H1 (cell line): ENCODE results near the gene PRRG2. TPM values are rescaled to one million over a fixed set of nuclear protein-coding genes. Genes with fewer than 3 reads are reported as not detected.

Experiments
- CTCF ChIA-PET: fragments of 300-600 bp; sonication (Branson Sonifier 250); formaldehyde crosslinking; loops from one replicate; lab custom pipeline; 2021; ENCODE audit not compliant: partially characterized antibody; lab: Charles Lee
- POLR2A ChIA-PET: fragments of 300-600 bp; sonication (Branson Sonifier 250); formaldehyde crosslinking; loops from one replicate; lab custom pipeline; 2021; ENCODE audit warnings: inconsistent platforms; ENCODE audit not compliant: partially characterized antibody; lab: Charles Lee
- DNase-seq, 2 experiments: peaks; one replicate each; pipeline versions ENCODE4 v3.0.0 to v3.0.0-alpha.2; 2010 to 2022; ENCODE audit warnings: low spot score in 2 of 2, low read depth in 1 of 2, mixed read lengths in 1 of 2
- FAIRE-seq: peaks from 2 replicates; lab custom pipeline; 2011; peaks lifted over from hg19 to GRCh38; lab: Jason Lieb, UNC
- H2AFZ ChIP-seq: 2 replicates; pipeline ENCODE4 v1.8.1; 2012; ENCODE audit warnings: low read length, inconsistent platforms
- H2AK5ac ChIP-seq: 2 replicates; pipeline ENCODE4 v1.6.1; 2013; ENCODE audit warnings: low read depth, low read length
- H2BK120ac ChIP-seq: replicated peaks from 2 replicates; pipeline ENCODE3; 2013; ENCODE audit warnings: low read depth, low read length, inconsistent platforms
- H2BK12ac ChIP-seq: 2 replicates; pipeline ENCODE4 v1.6.1; 2013; ENCODE audit warnings: low read depth, low read length
- H2BK15ac ChIP-seq: 2 replicates; pipeline ENCODE4 v1.6.1; 2013; ENCODE audit warnings: low read length
- H2BK20ac ChIP-seq: 2 replicates; pipeline ENCODE4 v1.6.1; 2013; ENCODE audit warnings: low read length
- H2BK5ac ChIP-seq: 2 replicates; pipeline ENCODE4 v1.6.1; 2013; ENCODE audit warnings: low read depth, low read length
- H3K14ac ChIP-seq: 2 replicates; pipeline ENCODE4 v1.6.1; 2013; ENCODE audit warnings: inconsistent platforms; ENCODE audit not compliant: insufficient read length
- H3K18ac ChIP-seq: 2 replicates; pipeline ENCODE4 v1.6.1; 2013; ENCODE audit warnings: low read length; ENCODE audit errors: extremely low read depth
- H3K23ac ChIP-seq: 2 replicates; pipeline ENCODE4 v1.6.1; 2013; ENCODE audit warnings: inconsistent platforms; ENCODE audit not compliant: insufficient read length
- H3K23me2 ChIP-seq: 2 replicates; pipeline ENCODE4 v1.6.1; 2013; ENCODE audit warnings: low read depth, low read length
- H3K27ac ChIP-seq: 2 replicates; pipeline ENCODE4 v1.6.1; 2011; ENCODE audit warnings: low read depth, low read length, inconsistent platforms
- H3K27me3 ChIP-seq, 4 experiments: replicated peaks in 1 of 4; 1 replicate in 1 of 4; 2 replicates in 3 of 4; pipeline versions ENCODE4 v1.6.1 to v1.8.1; 2011 to 2013; ENCODE audit warnings: low read length in 3 of 4, mild to moderate bottlenecking in 3 of 4, inconsistent platforms in 2 of 4, mixed read lengths in 2 of 4, moderate library complexity in 1 of 4; ENCODE audit not compliant: control insufficient read depth in 3 of 4, insufficient read depth in 3 of 4; ENCODE audit errors: extremely low read depth in 1 of 4
- H3K36me3 ChIP-seq, 4 experiments: 2 replicates each; pipeline versions ENCODE4 v1.6.1 to v1.8.1; 2011 to 2013; ENCODE audit warnings: mild to moderate bottlenecking in 4 of 4, low read length in 3 of 4, moderate library complexity in 2 of 4, control low read depth in 1 of 4, inconsistent platforms in 1 of 4; ENCODE audit not compliant: insufficient read depth in 4 of 4, control insufficient read depth in 2 of 4
- H3K4ac ChIP-seq: replicated peaks from 2 replicates; pipeline ENCODE3; 2013; ENCODE audit warnings: low read length, low read depth, mixed read lengths, inconsistent platforms; ENCODE audit not compliant: insufficient read length
- H3K4me1 ChIP-seq, 4 experiments: replicated peaks in 1 of 4; 1 replicate in 1 of 4; 2 replicates in 3 of 4; pipeline versions ENCODE4 v1.6.1 to v1.8.1; 2011 to 2013; ENCODE audit warnings: low read length in 3 of 4, inconsistent platforms in 2 of 4, mixed read lengths in 1 of 4; ENCODE audit not compliant: insufficient read depth in 4 of 4, control insufficient read depth in 3 of 4
- H3K4me2 ChIP-seq, 2 experiments: 2 replicates each; pipeline versions ENCODE4 v1.6.1 to v1.8.1; 2011 to 2013; ENCODE audit warnings: low read depth in 2 of 2, low read length in 2 of 2, control low read depth in 1 of 2, inconsistent platforms in 1 of 2, mild to moderate bottlenecking in 1 of 2; ENCODE audit not compliant: insufficient read depth in 1 of 2
- H3K4me3 ChIP-seq, 4 experiments: fragments of 200-600, 300-600 bp in 1 of 4; sonication (generic), shearing (Covaris generic), sonication (Bioruptor Twin) in 1 of 4; 2 replicates each; pipeline versions ENCODE4 v1.5.1 to v1.8.1; 2011 to 2016; ENCODE audit warnings: low read length in 4 of 4, low read depth in 3 of 4, control low read depth in 2 of 4, inconsistent platforms in 2 of 4, mild to moderate bottlenecking in 2 of 4, mixed read lengths in 1 of 4, moderate library complexity in 1 of 4; ENCODE audit not compliant: insufficient read depth in 2 of 4; ENCODE audit errors: extremely low read depth in 1 of 4
- H3K56ac ChIP-seq: replicated peaks from 2 replicates; pipeline ENCODE3; 2013; ENCODE audit warnings: low read depth, mild to moderate bottlenecking, mixed read lengths, low read length, inconsistent platforms; ENCODE audit not compliant: insufficient read length
- H3K79me1 ChIP-seq: 2 replicates; pipeline ENCODE4 v1.6.1; 2013; ENCODE audit warnings: low read depth, low read length, control low read depth
- H3K79me2 ChIP-seq, 2 experiments: 2 replicates each; pipeline versions ENCODE4 v1.6.1 to v1.8.1; 2012 to 2013; ENCODE audit warnings: low read length in 2 of 2, mild to moderate bottlenecking in 2 of 2, inconsistent platforms in 1 of 2; ENCODE audit not compliant: insufficient read depth in 2 of 2, control insufficient read depth in 1 of 2
- H3K9ac ChIP-seq, 4 experiments: replicated peaks in 1 of 4; 1 replicate in 1 of 4; 2 replicates in 3 of 4; pipeline versions ENCODE4 v1.6.1 to v1.8.1; 2011 to 2013; ENCODE audit warnings: low read depth in 3 of 4, low read length in 3 of 4, control low read depth in 2 of 4, mild to moderate bottlenecking in 2 of 4, moderate library complexity in 2 of 4, inconsistent platforms in 1 of 4; ENCODE audit errors: extremely low read depth in 1 of 4
- H3K9me3 ChIP-seq, 2 experiments: 2 replicates each; pipeline versions ENCODE4 v1.6.1 to v1.8.1; 2012 to 2013; ENCODE audit warnings: mild to moderate bottlenecking in 2 of 2, moderate library complexity in 2 of 2, control low read depth in 1 of 2, inconsistent platforms in 1 of 2, low read depth in 1 of 2, low read length in 1 of 2, mixed read lengths in 1 of 2; ENCODE audit not compliant: insufficient read depth in 2 of 2
- H4K20me1 ChIP-seq, 2 experiments: replicated peaks in 1 of 2; 2 replicates each; pipeline versions ENCODE3 to v1.8.1; 2011 to 2013; ENCODE audit warnings: inconsistent platforms in 2 of 2, low read length in 2 of 2, mild to moderate bottlenecking in 1 of 2; ENCODE audit not compliant: insufficient read depth in 2 of 2, control insufficient read depth in 1 of 2
- H4K5ac ChIP-seq: 2 replicates; pipeline ENCODE4 v1.6.1; 2013; ENCODE audit warnings: low read length, low read depth, mixed read lengths, inconsistent platforms; ENCODE audit not compliant: insufficient read length
- H4K8ac ChIP-seq: 2 replicates; pipeline ENCODE4 v1.8.0; 2013; ENCODE audit warnings: mild to moderate bottlenecking, moderate library complexity, low read length, inconsistent platforms; ENCODE audit not compliant: insufficient read depth; ENCODE audit errors: extremely low read depth
- H4K91ac ChIP-seq: replicated peaks from 2 replicates; pipeline ENCODE3; 2013; ENCODE audit warnings: low read length, mixed read lengths, inconsistent platforms; ENCODE audit not compliant: insufficient read length
- ASH2L ChIP-seq: fragments of 200-600, 300-600 bp; sonication (generic); IDR thresholded peaks from one replicate; pipeline ENCODE4 v1.7.1; 2017; ENCODE audit warnings: low read length
- CBX5 ChIP-seq: fragments of 300-800, 300-1000 bp; sonication (generic); IDR thresholded peaks from 2 replicates; pipeline ENCODE4 v1.7.1; 2016; ENCODE audit warnings: antibody characterized with exemption, low read length, low read depth
- GABPA ChIP-seq: IDR thresholded peaks from 2 replicates; pipeline ENCODE4 v1.6.1; 2011; ENCODE audit warnings: mild to moderate bottlenecking, low read length, moderate library complexity, borderline replicate concordance; ENCODE audit not compliant: insufficient read depth
- HDAC2 ChIP-seq, 2 experiments: fragments of 300-600 bp in 1 of 2; sonication (generic) in 1 of 2; IDR thresholded peaks; 2 replicates each; pipeline ENCODE4 v1.6.1; 2011 to 2012; ENCODE audit warnings: low read depth in 2 of 2, low read length in 2 of 2, mild to moderate bottlenecking in 2 of 2, moderate library complexity in 2 of 2, borderline replicate concordance in 1 of 2, inconsistent platforms in 1 of 2
- NRF1 ChIP-seq: IDR thresholded peaks from 2 replicates; pipeline ENCODE4 v1.6.1; 2011; ENCODE audit warnings: mild to moderate bottlenecking, low read depth, low read length, improper control_type of control experiment
- PHF8 ChIP-seq: fragments of 200-600 bp; sonication (generic); conservative IDR thresholded peaks from 2 replicates; pipeline ENCODE4 v1.7.1; 2012; ENCODE audit warnings: low read depth, mild to moderate bottlenecking, inconsistent platforms, low read length, moderate library complexity
- POU5F1 ChIP-seq: IDR thresholded peaks from 2 replicates; pipeline ENCODE4 v1.6.1; 2011; ENCODE audit warnings: low read depth, mild to moderate bottlenecking, low read length, moderate library complexity
- RNF2 ChIP-seq: fragments of 200-900, 300-1000 bp; sonication (generic); IDR thresholded peaks from 2 replicates; pipeline ENCODE4 v1.7.1; 2016; ENCODE audit warnings: borderline replicate concordance, low read depth, mild to moderate bottlenecking, antibody characterized with exemption, low read length; ENCODE audit not compliant: poor library complexity, severe bottlenecking; ENCODE audit errors: missing control alignments
- SIX5 ChIP-seq: IDR thresholded peaks from 2 replicates; pipeline ENCODE4 v1.6.1; 2011; ENCODE audit warnings: mild to moderate bottlenecking, low read depth, low read length
- SRF ChIP-seq: IDR thresholded peaks from 2 replicates; pipeline ENCODE4 v1.6.1; 2011; ENCODE audit warnings: mild to moderate bottlenecking, low read depth, low read length, moderate library complexity
- TAF7 ChIP-seq: optimal IDR thresholded peaks from 2 replicates; pipeline ENCODE3; 2011; ENCODE audit warnings: low read depth, mild to moderate bottlenecking, inconsistent platforms, low read length, moderate library complexity, borderline replicate concordance
- WGBS, 2 experiments: shearing (Covaris generic) in 1 of 2; methylation state at CpG; one replicate each; pipeline versions ENCODE4 v1.1.6 to v1.1.7; 2013 to 2015; ENCODE audit warnings: low lambda C conversion rate in 2 of 2, mixed read lengths in 2 of 2, inconsistent platforms in 1 of 2, low coverage in 1 of 2, missing lambda C conversion rate in 1 of 2; ENCODE audit not compliant: insufficient replicate concordance in 2 of 2, insufficient coverage in 1 of 2, insufficient read length in 1 of 2; ENCODE audit errors: extremely low coverage in 1 of 2, missing lambda C conversion rate in 1 of 2; 5-methylcytosine and 5-hydroxymethylcytosine counted together
- polyA plus RNA-seq, 7 experiments: library from polyadenylated mRNA; depleted of rRNA in 3 of 7; stranded (reverse) in 5 of 7; unstranded in 2 of 7; fragments of >200 nt in 5 of 7; fragments of 200-250 nt in 2 of 7; gene quantifications; 1 replicate in 5 of 7; 2 replicates in 1 of 7; 4 replicates in 1 of 7; pipeline versions ENCODE4 v1.2.1 to v1.2.3, GENCODE V29; 2011 to 2013; ENCODE audit warnings: missing spikeins in 2 of 7, mixed read lengths in 2 of 7
- total RNA-seq: library from RNA; stranded (reverse); fragmentation: NEBNext Ultra II Directional; extraction: Animal tissue kit (Norgen Biotek cat#: 25700); gene quantifications from 2 replicates; pipeline ENCODE4 v1.2.1, GENCODE V29; 2021

Gene PRRG2
- total and polyA plus RNA-seq, 2 of the 8 experiments (the other 6 are each of a cell fraction or from before 2014, with no cell fraction given) = 4.1 to 5.6 TPM

- H3K18ac ChIP-seq = no peak overlapping the region
- 87% methylated on average over 14 of the region's 35 CpGs; no CpG with 5 or more reads in 1 of the 2 experiments for WGBS, 2 experiments
- no peak overlapping the region for H3K27ac ChIP-seq
- H2AFZ ChIP-seq = no peak overlapping the region
- H2AK5ac ChIP-seq = no peak overlapping the region
- H3K4me1 ChIP-seq = peaks cover 0 to 5% (median 4%) of the 10 kb centered on the region in 4 experiments; a peak in 4 of 7 replicates
- H3K4me3 ChIP-seq = no peak overlapping the region
- no peak overlapping the region for H3K23ac ChIP-seq
- H2BK12ac ChIP-seq = no peak overlapping the region
- H3K56ac ChIP-seq = no peak overlapping the region
- H3K9me3 ChIP-seq = no peaks in the 10 kb centered on the region
- H4K91ac ChIP-seq = no peak overlapping the region
- H2BK120ac ChIP-seq = no peak overlapping the region
- H2BK5ac ChIP-seq = no peak overlapping the region
- FAIRE-seq (no peak), DNase-seq (no peak)
- H4K5ac ChIP-seq = no peak overlapping the region
- H4K20me1 ChIP-seq = peaks cover 6 to 10% of the 10 kb centered on the region in 2 experiments
- no peak overlapping the region for H3K14ac ChIP-seq
- H3K4ac ChIP-seq = no peak overlapping the region
- peaks cover 4 to 49% of the 10 kb centered on the region in 2 experiments; a peak in 3 of 4 replicates for H3K79me2 ChIP-seq
- H4K8ac ChIP-seq = no peak overlapping the region
- H2BK20ac ChIP-seq = no peak overlapping the region
- no peak overlapping the region for H2BK15ac ChIP-seq
- H3K9ac ChIP-seq = no peak overlapping the region
- H3K23me2 ChIP-seq = peaks cover 18% of the 10 kb centered on the region
- ChIA-PET POLR2A (interaction anchor here (0.9 to 37.8 kb wide), 7 partner anchors 10 to 106 kb away, joined by 3 to 840 read pairs (median 4); partner anchors contain the start of genes NOSIP, RRAS and SCAF1), CTCF (interaction anchor here (1.1 to 1.8 kb wide), 4 partner anchors 19 to 94 kb away, joined by 3 to 4 read pairs (median 3); partner anchors contain the start of gene ADM5)
- no peak overlapping the region for H3K4me2 ChIP-seq
- H3K79me1 ChIP-seq = peaks cover 8% of the 10 kb centered on the region
- no peaks in the 10 kb centered on the region for H3K27me3 ChIP-seq
- H3K36me3 ChIP-seq = peaks cover 18 to 59% (median 41%) of the 10 kb centered on the region in 4 experiments
- no peak for TF ChIP-seq SIX5
- no peak for TF ChIP-seq HDAC2 (IDR thresholded peaks at IDR 0.05; ENCODE audit: borderline replicate concordance in 1 of 2, low read depth in 2 of 2, low read length in 2 of 2)
- no peak for TF ChIP-seq GABPA
- TF ChIP-seq RNF2 = no peak
- no peak for TF ChIP-seq POU5F1
- no peak for TF ChIP-seq ASH2L
- no peak for TF ChIP-seq NRF1
- TF ChIP-seq PHF8 = no peak
- no peak for TF ChIP-seq SRF
- no peak for TF ChIP-seq TAF7
- TF ChIP-seq CBX5 = no peak
Measured at GRCh38 chr19:49594993-49595818, 14.1 kb downstream of the PRRG2 start.
